Astrocyte (in vitro differentiated cells and primary cell): ENCODE data around the gene MPND. TPM values are rescaled to one million over a fixed set of nuclear protein-coding genes. Genes with fewer than 3 reads are reported as not detected.

Source experiments
- DNase-seq: peaks from one replicate; pipeline ENCODE4 v3.0.0-alpha.2; 2010; ENCODE audit warnings: low read depth
- FAIRE-seq: peaks from 2 replicates; lab custom pipeline; 2011; peaks lifted over from hg19 to GRCh38; lab: Jason Lieb, UNC
- H2AFZ ChIP-seq: 2 replicates; pipeline ENCODE4 v1.6.0; 2012; ENCODE audit warnings: low read depth, low read length, inconsistent platforms
- H3K27ac ChIP-seq: 2 replicates; pipeline ENCODE4 v1.5.1; 2011; ENCODE audit warnings: low read depth, low read length, inconsistent platforms
- H3K27me3 ChIP-seq: 2 replicates; pipeline ENCODE4 v1.6.0; 2011; ENCODE audit warnings: low read length, inconsistent platforms; ENCODE audit not compliant: insufficient read depth
- H3K36me3 ChIP-seq: 2 replicates; pipeline ENCODE4 v1.5.1; 2011; ENCODE audit warnings: low read length, inconsistent platforms; ENCODE audit not compliant: insufficient read depth
- H3K4me1 ChIP-seq: 2 replicates; pipeline ENCODE4 v1.5.1; 2011; ENCODE audit warnings: low read length, inconsistent platforms; ENCODE audit not compliant: insufficient read depth
- H3K4me2 ChIP-seq: 2 replicates; pipeline ENCODE4 v1.6.0; 2012; ENCODE audit warnings: low read length, inconsistent platforms
- H3K4me3 ChIP-seq: 2 replicates; pipeline ENCODE4 v1.5.1; 2011; ENCODE audit warnings: low read depth, mild to moderate bottlenecking, low read length, inconsistent platforms; ENCODE audit not compliant: insufficient read depth
- H3K79me2 ChIP-seq: 2 replicates; pipeline ENCODE4 v1.6.0; 2012; ENCODE audit warnings: mild to moderate bottlenecking, low read length, inconsistent platforms; ENCODE audit not compliant: insufficient read depth
- H3K9ac ChIP-seq: 2 replicates; pipeline ENCODE4 v1.6.0; 2012; ENCODE audit warnings: mild to moderate bottlenecking, low read length, inconsistent platforms
- H3K9me3 ChIP-seq: 2 replicates; pipeline ENCODE4 v1.5.1; 2012; ENCODE audit warnings: low read depth, mild to moderate bottlenecking, low read length, inconsistent platforms; ENCODE audit not compliant: insufficient read depth
- H4K20me1 ChIP-seq: 2 replicates; pipeline ENCODE4 v1.6.0; 2012; ENCODE audit warnings: low read length, inconsistent platforms; ENCODE audit not compliant: insufficient read depth
- H3K27ac Mint-ChIP-seq: one replicate; pipeline ENCODE4 v1.8.0; 2021; ENCODE audit warnings: mild to moderate bottlenecking, mixed read lengths; ENCODE audit not compliant: unreplicated experiment
- H3K27me3 Mint-ChIP-seq: one replicate; pipeline ENCODE4 v1.8.0; 2021; ENCODE audit warnings: low read depth, mixed read lengths; ENCODE audit not compliant: unreplicated experiment
- H3K36me3 Mint-ChIP-seq: one replicate; pipeline ENCODE4 v1.8.0; 2021; ENCODE audit warnings: low read depth, mixed read lengths; ENCODE audit not compliant: unreplicated experiment
- H3K4me1 Mint-ChIP-seq: one replicate; pipeline ENCODE4 v1.8.0; 2021; ENCODE audit warnings: low read depth, mixed read lengths; ENCODE audit not compliant: unreplicated experiment
- H3K4me3 Mint-ChIP-seq: one replicate; pipeline ENCODE4 v1.8.0; 2021; ENCODE audit warnings: mild to moderate bottlenecking, moderate library complexity, mixed read lengths; ENCODE audit not compliant: unreplicated experiment
- H3K9me3 Mint-ChIP-seq: one replicate; pipeline ENCODE4 v1.8.0; 2021; ENCODE audit warnings: mild to moderate bottlenecking, mixed read lengths; ENCODE audit not compliant: unreplicated experiment
- CTCF ChIP-seq: IDR thresholded peaks from 2 replicates; pipeline ENCODE4 v1.5.1; 2011; ENCODE audit warnings: low read depth, mild to moderate bottlenecking, inconsistent platforms, low read length, moderate library complexity; ENCODE audit not compliant: insufficient read depth
- EZH2 ChIP-seq: IDR thresholded peaks from 2 replicates; pipeline ENCODE4 v1.6.1; 2012; ENCODE audit warnings: mild to moderate bottlenecking, low read length, inconsistent platforms; ENCODE audit not compliant: insufficient read depth
- total RNA-seq: library from RNA; stranded (reverse); gene quantifications from 2 replicates; pipeline ENCODE4 v1.2.1, GENCODE V29; 2021

Gene MPND
- total RNA-seq, 1 donor from 2014 or later, result 14.7 TPM

GRCh38 chr19:4310247-4311121 is 32.9 kb upstream of the MPND start:
- Mint-ChIP-seq H3K4me1 (no peaks in the 10 kb centered on the region), H3K36me3 (peaks cover 9% of the 10 kb centered on the region), H3K27ac (no peak overlapping the region), H3K27me3 (no peaks in the 10 kb centered on the region), H3K9me3 (peaks cover 2% of the 10 kb centered on the region), H3K4me3 (no peak overlapping the region)
- H3K4me2 ChIP-seq, result no peak overlapping the region
- H3K27me3 ChIP-seq, result no peaks in the 10 kb centered on the region
- no peaks in the 10 kb centered on the region for H3K9me3 ChIP-seq
- FAIRE-seq (no peak), DNase-seq (no peak)
- no peaks in the 10 kb centered on the region for H3K79me2 ChIP-seq
- H3K36me3 ChIP-seq, result no peaks in the 10 kb centered on the region
- H4K20me1 ChIP-seq, result no peaks in the 10 kb centered on the region
- no peaks in the 10 kb centered on the region for H3K4me1 ChIP-seq
- H2AFZ ChIP-seq, result no peak overlapping the region
- TF ChIP-seq EZH2 (no peak), CTCF (no peak)
- H3K9ac ChIP-seq, result no peak overlapping the region
- H3K27ac ChIP-seq, result no peak overlapping the region
- no peak overlapping the region for H3K4me3 ChIP-seq

DNA sequence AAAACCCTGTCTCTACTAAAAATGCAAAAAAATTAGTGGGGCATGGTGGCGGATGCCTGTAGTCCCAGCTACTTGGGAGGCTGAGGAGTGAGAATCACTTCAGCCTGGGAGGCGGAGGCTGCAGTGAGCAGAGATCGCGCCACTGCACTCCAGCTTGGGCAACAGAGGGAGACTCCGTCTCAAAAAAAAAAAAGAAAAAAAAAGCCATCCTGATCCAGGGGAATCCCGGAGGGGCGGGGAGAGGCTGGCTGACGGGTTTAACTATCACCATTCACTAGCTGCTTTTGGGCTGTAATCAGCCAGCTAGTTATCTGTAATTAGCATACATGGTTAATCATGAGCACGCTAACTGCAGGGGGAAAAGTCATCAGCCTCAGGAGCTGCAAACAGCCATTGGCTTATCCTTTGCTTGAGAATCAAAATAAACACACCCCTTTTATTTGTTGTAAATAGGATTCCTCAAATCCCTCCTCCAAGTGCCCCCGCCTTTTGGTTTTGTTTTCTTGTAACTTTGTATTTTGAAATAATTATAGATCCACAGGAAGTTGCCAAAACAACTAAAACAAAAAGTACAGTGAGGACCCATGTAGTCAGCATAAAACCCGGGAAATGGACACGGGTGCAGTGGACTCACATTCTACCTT is 29.4 kb upstream of the MPND start:
- Histone ChIP-seq H3K9ac (no peak overlapping the region), H3K4me3 (no peak overlapping the region), H3K27ac (no peak overlapping the region), H4K20me1 (no peaks in the 10 kb centered on the region), H3K4me1 (no peaks in the 10 kb centered on the region), H2AFZ (no peak overlapping the region), H3K36me3 (no peaks in the 10 kb centered on the region), H3K9me3 (no peaks in the 10 kb centered on the region), H3K4me2 (no peak overlapping the region), H3K27me3 (no peaks in the 10 kb centered on the region), H3K79me2 (no peaks in the 10 kb centered on the region)
- Mint-ChIP-seq H3K27me3 (peaks cover under 1% of the 10 kb centered on the region), H3K4me1 (no peaks in the 10 kb centered on the region), H3K36me3 (peaks cover 16% of the 10 kb centered on the region), H3K9me3 (peaks cover 6% of the 10 kb centered on the region), H3K4me3 (no peak overlapping the region), H3K27ac (no peak overlapping the region)
- TF ChIP-seq CTCF (no peak), EZH2 (no peak)
- DNase-seq, result no peak
- no peak for FAIRE-seq

GRCh38 chr19:4316956-4317355 is 26.4 kb upstream of the MPND start:
- Histone ChIP-seq H3K4me2 (no peak overlapping the region), H3K27me3 (no peaks in the 10 kb centered on the region), H3K9ac (no peak overlapping the region), H3K4me3 (no peak overlapping the region), H3K27ac (no peak overlapping the region), H3K36me3 (no peaks in the 10 kb centered on the region), H3K4me1 (no peaks in the 10 kb centered on the region), H3K9me3 (no peaks in the 10 kb centered on the region), H4K20me1 (no peaks in the 10 kb centered on the region), H3K79me2 (no peaks in the 10 kb centered on the region), H2AFZ (no peak overlapping the region)
- no peak overlapping the region for H3K27ac Mint-ChIP-seq
- no peaks in the 10 kb centered on the region for H3K4me1 Mint-ChIP-seq
- H3K4me3 Mint-ChIP-seq, result no peak overlapping the region
- FAIRE-seq (no peak), DNase-seq (no peak)
- peaks cover 2% of the 10 kb centered on the region for H3K27me3 Mint-ChIP-seq
- peaks cover 19% of the 10 kb centered on the region for H3K9me3 Mint-ChIP-seq
- H3K36me3 Mint-ChIP-seq, result peaks cover 28% of the 10 kb centered on the region
- TF ChIP-seq CTCF, result no peak
- TF ChIP-seq EZH2, result no peak
